Karpas-422 (cell line): ENCODE measurements around the gene RPP25. TPM values are rescaled to one million over a fixed set of nuclear protein-coding genes. Genes with fewer than 3 reads are reported as not detected.

Experiments used
- DNase-seq: peaks from one replicate; pipeline ENCODE4 v3.0.0-alpha.2; 2015
- H2AFZ ChIP-seq: fragments of 200-600 bp; sonication (generic); 2 replicates; pipeline ENCODE4 v1.6.1; 2014; ENCODE audit warnings: antibody characterized with exemption, low read length, mixed read lengths
- H3K27ac ChIP-seq: fragments of 200-600 bp; sonication (generic); 2 replicates; pipeline ENCODE4 v1.5.1; 2014; ENCODE audit warnings: mild to moderate bottlenecking, low read length, moderate library complexity
- H3K27me3 ChIP-seq: fragments of 200-600 bp; sonication (generic); 2 replicates; pipeline ENCODE4 v1.6.1; 2014; ENCODE audit warnings: low read length, mixed read lengths
- H3K36me3 ChIP-seq: fragments of 200-600 bp; sonication (generic); 2 replicates; pipeline ENCODE4 v1.6.1; 2014; ENCODE audit warnings: low read length, mixed read lengths; ENCODE audit not compliant: insufficient read depth
- H3K4me1 ChIP-seq: fragments of 200-600 bp; sonication (generic); 2 replicates; pipeline ENCODE4 v1.6.1; 2014; ENCODE audit warnings: mild to moderate bottlenecking, low read length, mixed read lengths
- H3K4me2 ChIP-seq: fragments of 200-600 bp; sonication (generic); 2 replicates; pipeline ENCODE4 v1.6.1; 2014; ENCODE audit warnings: low read length, low read depth, mild to moderate bottlenecking; ENCODE audit not compliant: poor library complexity, severe bottlenecking
- H3K4me3 ChIP-seq: fragments of 200-600 bp; sonication (generic); 2 replicates; pipeline ENCODE4 v1.5.1; 2014; ENCODE audit warnings: mild to moderate bottlenecking, antibody characterized with exemption, low read length, mixed read lengths
- H3K79me2 ChIP-seq: fragments of 200-600 bp; sonication (generic); 2 replicates; pipeline ENCODE4 v1.6.1; 2014; ENCODE audit warnings: mild to moderate bottlenecking, low read length, mixed read lengths
- H3K9ac ChIP-seq: fragments of 200-600 bp; sonication (generic); 2 replicates; pipeline ENCODE4 v1.6.0; 2014; ENCODE audit warnings: low read length
- H3K9me2 ChIP-seq: fragments of 200-600 bp; sonication (generic), shearing (Covaris generic); replicated peaks from 2 replicates; pipeline ENCODE4 v1.6.0; 2014; ENCODE audit warnings: mild to moderate bottlenecking, low read length, moderate library complexity; ENCODE audit not compliant: insufficient read depth
- H3K9me3 ChIP-seq: fragments of 300-700, 200-600 bp; sonication (generic); 2 replicates; pipeline ENCODE4 v1.6.1; 2014; ENCODE audit warnings: low read length, mixed read lengths
- H4K20me1 ChIP-seq: fragments of 200-600 bp; sonication (generic); 2 replicates; pipeline ENCODE4 v1.6.1; 2014; ENCODE audit warnings: mild to moderate bottlenecking, antibody characterized with exemption, low read length, low read depth; ENCODE audit not compliant: insufficient read depth
- total RNA-seq: library from RNA; depleted of rRNA; stranded (reverse); fragments of >200 nt; shearing (Covaris generic); gene quantifications from 2 replicates; pipeline ENCODE4 v1.2.3, GENCODE V29; 2014; ENCODE audit warnings: low replicate concordance

The RPP25 gene
- total RNA-seq, 1 experiment from 2014 or later = 4.1 TPM

DNA sequence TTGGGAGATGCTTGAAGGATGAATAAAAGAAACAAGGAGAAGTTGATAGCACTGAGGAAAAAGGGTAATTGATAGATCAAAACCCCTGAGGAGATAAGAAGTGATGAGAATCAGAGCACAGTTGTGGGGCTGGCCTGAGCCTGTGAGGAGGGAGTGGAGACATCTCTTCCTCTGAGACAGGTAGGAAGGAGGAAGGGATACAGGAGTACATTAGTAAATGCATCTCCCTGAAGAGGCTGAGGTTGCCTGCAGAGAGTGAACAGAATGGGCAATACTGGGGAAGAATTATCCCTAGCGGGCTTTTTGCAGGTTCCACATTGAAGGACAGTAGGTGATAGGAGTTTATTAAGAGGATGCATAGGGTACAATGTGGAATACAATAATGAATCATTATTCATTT lies 21.5 kb upstream of the RPP25 start:
- no peaks in the 10 kb centered on the region for H3K9me2 ChIP-seq
- no peak for DNase-seq
- no peaks in the 10 kb centered on the region for H4K20me1 ChIP-seq
- H2AFZ ChIP-seq = no peak overlapping the region
- no peaks in the 10 kb centered on the region for H3K79me2 ChIP-seq
- no peaks in the 10 kb centered on the region for H3K36me3 ChIP-seq
- H3K27me3 ChIP-seq = no peaks in the 10 kb centered on the region
- H3K4me2 ChIP-seq = no peak overlapping the region
- H3K4me1 ChIP-seq = peaks cover 4% of the 10 kb centered on the region
- H3K9me3 ChIP-seq = no peaks in the 10 kb centered on the region
- H3K27ac ChIP-seq = no peak overlapping the region
- no peak overlapping the region for H3K9ac ChIP-seq
- H3K4me3 ChIP-seq = no peak overlapping the region

DNA sequence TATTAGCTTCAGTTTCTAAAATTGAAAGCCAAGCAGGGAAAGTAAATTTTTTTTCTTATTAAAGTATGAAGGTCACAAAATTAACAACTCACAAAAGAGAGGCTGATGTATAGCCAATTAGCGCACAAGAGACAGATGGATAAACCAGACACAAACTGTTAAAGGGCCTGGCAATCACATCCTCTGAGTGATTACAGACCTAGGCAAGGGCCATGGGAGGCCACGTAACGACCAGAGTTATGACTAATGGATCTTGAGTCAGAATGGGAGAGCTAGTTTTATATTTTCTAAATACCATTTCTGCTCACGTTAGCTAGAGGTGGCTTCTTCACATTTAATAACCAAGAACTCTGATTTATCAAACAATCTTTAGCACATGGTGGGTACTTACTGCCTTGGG lies 21.0 kb upstream of the RPP25 start:
- H3K4me1 ChIP-seq = peaks cover 4% of the 10 kb centered on the region
- H3K4me3 ChIP-seq = no peak overlapping the region
- H3K9me3 ChIP-seq = no peaks in the 10 kb centered on the region
- no peaks in the 10 kb centered on the region for H3K27me3 ChIP-seq
- no peak overlapping the region for H3K9ac ChIP-seq
- DNase-seq = no peak
- H3K4me2 ChIP-seq = no peak overlapping the region
- no peak overlapping the region for H3K27ac ChIP-seq
- H3K79me2 ChIP-seq = no peaks in the 10 kb centered on the region
- H2AFZ ChIP-seq = no peak overlapping the region
- no peaks in the 10 kb centered on the region for H3K9me2 ChIP-seq
- no peaks in the 10 kb centered on the region for H3K36me3 ChIP-seq
- no peaks in the 10 kb centered on the region for H4K20me1 ChIP-seq

DNA sequence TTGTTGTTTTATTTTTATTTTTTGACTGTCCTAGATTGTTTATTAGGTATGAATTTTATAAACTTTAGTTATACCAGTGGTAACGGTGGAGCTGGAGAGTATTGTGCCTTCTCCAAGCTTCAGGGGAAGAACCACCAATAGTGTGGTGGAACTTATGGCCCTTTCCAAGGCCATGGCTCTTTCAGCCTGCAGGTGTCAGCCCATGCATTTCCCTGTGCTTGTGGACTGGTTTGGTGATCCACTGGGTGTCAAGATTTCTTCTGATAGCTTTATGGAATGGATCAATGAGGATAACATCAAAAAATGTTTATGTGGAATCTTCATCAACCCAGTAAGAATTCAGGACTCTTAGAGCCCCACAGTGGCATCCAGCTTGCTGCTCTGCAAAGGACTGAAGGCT lies 19.6 kb upstream of the RPP25 start:
- Histone ChIP-seq H2AFZ (no peak overlapping the region), H3K4me2 (no peak overlapping the region), H3K79me2 (no peaks in the 10 kb centered on the region), H3K9me2 (no peaks in the 10 kb centered on the region), H3K4me1 (peaks cover 4% of the 10 kb centered on the region), H3K27ac (no peak overlapping the region), H3K27me3 (no peaks in the 10 kb centered on the region), H3K36me3 (no peaks in the 10 kb centered on the region), H3K9ac (no peak overlapping the region), H4K20me1 (no peaks in the 10 kb centered on the region), H3K4me3 (no peak overlapping the region), H3K9me3 (no peaks in the 10 kb centered on the region)
- no peak for DNase-seq

DNA sequence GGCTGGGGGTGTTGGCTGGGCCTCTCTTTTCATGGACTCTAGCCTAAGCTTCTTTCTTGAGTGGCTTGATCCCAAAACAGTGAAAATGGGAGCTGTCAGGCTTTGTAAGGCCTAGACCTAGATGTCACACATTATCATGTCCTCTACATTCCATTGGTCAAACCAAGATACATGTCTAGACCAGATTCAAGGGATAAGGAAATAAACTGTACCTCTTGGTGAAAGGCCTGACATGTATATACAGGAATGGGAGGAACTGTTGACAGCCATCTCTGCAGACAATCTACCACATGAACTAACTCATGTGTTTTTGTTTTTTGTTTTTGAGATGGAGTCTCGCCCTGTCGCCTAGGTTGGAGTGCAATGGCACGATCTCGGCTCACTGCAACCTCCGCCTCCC lies 11.1 kb upstream of the RPP25 start:
- Histone ChIP-seq H3K36me3 (no peaks in the 10 kb centered on the region), H3K4me2 (no peak overlapping the region), H2AFZ (no peak overlapping the region), H3K27me3 (no peaks in the 10 kb centered on the region), H3K9me2 (no peaks in the 10 kb centered on the region), H4K20me1 (no peaks in the 10 kb centered on the region), H3K4me1 (no peaks in the 10 kb centered on the region), H3K9ac (no peak overlapping the region), H3K9me3 (no peaks in the 10 kb centered on the region), H3K27ac (no peak overlapping the region), H3K4me3 (no peak overlapping the region), H3K79me2 (no peaks in the 10 kb centered on the region)
- DNase-seq = no peak

DNA sequence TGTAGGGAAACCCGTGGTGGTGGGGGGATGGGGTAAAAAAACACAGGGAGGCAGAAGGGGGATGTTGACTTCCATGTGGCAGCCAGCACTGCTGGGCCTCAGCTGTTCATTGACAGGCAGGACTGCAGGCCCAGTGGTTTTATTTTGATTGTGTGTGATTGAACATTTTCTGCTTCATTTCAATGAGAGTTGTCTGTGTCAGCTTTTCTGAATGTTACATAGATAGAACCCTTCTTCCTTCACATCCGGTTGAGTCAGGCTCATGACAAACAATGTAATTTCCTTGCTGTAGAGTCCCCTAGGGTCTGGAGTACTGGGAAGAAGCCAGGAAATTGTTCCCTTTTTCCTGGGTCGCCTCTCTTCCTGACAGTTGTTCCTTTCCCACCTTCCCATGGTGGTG lies 8.2 kb upstream of the RPP25 start:
- DNase-seq = no peak
- H3K9me2 ChIP-seq = no peaks in the 10 kb centered on the region
- H2AFZ ChIP-seq = no peak overlapping the region

DNA sequence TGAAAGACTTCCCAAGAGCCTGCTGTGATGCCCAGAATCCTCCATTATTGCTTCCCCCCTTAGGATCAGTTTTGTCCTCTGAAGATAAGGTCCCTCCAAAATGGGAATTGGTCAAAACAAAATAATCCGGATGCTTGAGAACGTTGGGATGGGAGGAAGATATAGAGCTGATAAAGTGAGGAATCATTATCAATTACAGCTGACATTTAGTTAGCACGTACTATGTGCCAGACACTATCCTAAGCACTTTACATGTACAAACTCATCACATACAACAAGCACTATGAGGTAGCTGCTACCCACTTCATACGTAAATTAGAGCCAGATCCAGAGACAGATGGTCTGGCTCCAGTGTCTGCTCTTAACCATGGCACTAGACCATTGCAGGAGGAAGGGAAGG lies 6.6 kb upstream of the RPP25 start:
- DNase-seq = no peak
- no peaks in the 10 kb centered on the region for H3K79me2 ChIP-seq
- no peak overlapping the region for H2AFZ ChIP-seq
- H3K4me2 ChIP-seq = no peak overlapping the region
- H3K9me2 ChIP-seq = no peaks in the 10 kb centered on the region
- H3K9me3 ChIP-seq = no peaks in the 10 kb centered on the region
- no peak overlapping the region for H3K4me3 ChIP-seq
- H3K9ac ChIP-seq = no peak overlapping the region
- no peaks in the 10 kb centered on the region for H3K36me3 ChIP-seq
- no peaks in the 10 kb centered on the region for H3K27me3 ChIP-seq
- peaks cover 3% of the 10 kb centered on the region; the same call in 1 of the 2 replicates for H4K20me1 ChIP-seq
- peaks cover 20% of the 10 kb centered on the region for H3K4me1 ChIP-seq
- no peak overlapping the region for H3K27ac ChIP-seq

More for the DNA sequence above, 8.2 kb upstream of the RPP25 start:
- Histone ChIP-seq H3K4me1 (peaks cover 6% of the 10 kb centered on the region), H3K9me3 (no peaks in the 10 kb centered on the region), H3K9ac (no peak overlapping the region), H3K27ac (no peak overlapping the region), H4K20me1 (no peaks in the 10 kb centered on the region), H3K27me3 (no peaks in the 10 kb centered on the region), H3K4me2 (no peak overlapping the region), H3K79me2 (no peaks in the 10 kb centered on the region), H3K4me3 (no peak overlapping the region), H3K36me3 (no peaks in the 10 kb centered on the region)

DNA sequence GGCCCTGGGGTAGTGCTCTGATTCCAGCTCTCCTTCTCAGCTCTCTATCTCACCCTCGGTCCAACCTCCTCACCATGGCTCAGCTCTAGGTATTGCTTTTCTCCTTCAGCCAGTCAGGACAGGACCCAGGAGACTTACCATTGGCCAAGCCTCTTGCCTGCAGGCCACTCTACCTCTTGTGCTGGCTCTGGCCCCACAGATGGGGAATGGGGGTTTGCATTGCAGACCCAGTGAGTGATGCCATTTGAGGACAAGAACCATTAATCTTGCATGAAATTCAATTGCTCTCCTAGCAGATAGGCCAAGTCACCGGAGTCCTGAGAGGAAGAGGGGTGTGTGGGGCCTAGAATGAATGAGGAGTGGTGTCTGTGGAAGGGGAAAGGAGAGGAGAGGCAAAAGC lies 6.1 kb upstream of the RPP25 start:
- H4K20me1 ChIP-seq = peaks cover 3% of the 10 kb centered on the region; the same call in 1 of the 2 replicates
- H3K79me2 ChIP-seq = no peaks in the 10 kb centered on the region
- H3K9me3 ChIP-seq = no peaks in the 10 kb centered on the region
- peaks cover 23% of the 10 kb centered on the region for H3K4me1 ChIP-seq
- no peak overlapping the region for H3K4me3 ChIP-seq
- H3K36me3 ChIP-seq = no peaks in the 10 kb centered on the region
- H3K4me2 ChIP-seq = no peak overlapping the region
- H3K27me3 ChIP-seq = no peaks in the 10 kb centered on the region
- H2AFZ ChIP-seq = no peak overlapping the region
- H3K9me2 ChIP-seq = no peaks in the 10 kb centered on the region
- H3K9ac ChIP-seq = no peak overlapping the region
- DNase-seq = no peak
- H3K27ac ChIP-seq = no peak overlapping the region

DNA sequence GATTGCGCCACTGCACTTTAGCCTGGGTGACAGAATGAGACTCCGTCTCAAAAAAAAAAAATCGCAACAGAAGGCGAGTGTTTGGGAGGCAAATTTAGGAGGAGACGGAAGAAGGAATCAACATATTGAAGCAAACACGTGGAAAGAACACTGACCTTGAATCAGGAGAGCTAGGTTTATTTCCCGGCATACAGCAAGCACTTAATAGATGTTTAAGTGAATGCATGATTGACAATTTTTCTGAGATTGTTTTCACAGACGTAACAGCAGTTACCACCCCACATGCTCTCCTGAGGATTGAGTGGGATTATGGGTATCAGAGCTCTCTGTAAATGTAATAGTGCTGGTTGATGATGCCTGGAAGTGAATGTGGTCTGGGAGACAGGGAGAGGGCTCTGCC lies 5.6 kb upstream of the RPP25 start:
- Histone ChIP-seq H3K9me3 (no peaks in the 10 kb centered on the region), H3K27ac (no peak overlapping the region), H3K79me2 (no peaks in the 10 kb centered on the region), H3K36me3 (no peaks in the 10 kb centered on the region), H3K4me2 (no peak overlapping the region), H3K27me3 (no peaks in the 10 kb centered on the region), H2AFZ (no peak overlapping the region), H3K9ac (no peak overlapping the region), H4K20me1 (peaks cover 3% of the 10 kb centered on the region; the same call in 1 of the 2 replicates), H3K9me2 (no peaks in the 10 kb centered on the region), H3K4me1 (peaks cover 27% of the 10 kb centered on the region), H3K4me3 (no peak overlapping the region)
- DNase-seq = no peak

DNA sequence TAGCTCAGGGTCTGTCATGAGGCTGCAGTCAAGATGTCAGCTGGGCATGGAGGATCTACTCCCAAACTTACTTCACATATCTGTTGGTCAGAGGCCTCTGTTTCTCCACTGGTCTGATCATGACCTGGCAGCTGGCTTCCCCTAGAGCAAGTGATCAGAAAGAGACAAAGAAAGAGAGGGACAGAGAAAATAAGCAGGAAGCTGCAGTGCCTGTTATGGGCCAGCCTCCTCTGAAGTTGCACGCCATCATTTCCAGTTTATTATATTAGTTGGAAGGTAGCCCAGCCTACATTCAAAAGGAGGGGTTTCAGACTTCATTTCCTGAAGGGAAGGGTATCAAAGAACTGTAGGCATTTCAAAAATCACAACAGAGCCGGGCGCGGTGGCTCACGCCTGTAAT lies 5.0 kb upstream of the RPP25 start:
- no peak overlapping the region for H3K4me2 ChIP-seq
- H3K9ac ChIP-seq = no peak overlapping the region
- no peaks in the 10 kb centered on the region for H3K27me3 ChIP-seq
- no peak overlapping the region for H3K4me3 ChIP-seq
- DNase-seq = no peak
- H3K4me1 ChIP-seq = peaks cover 33% of the 10 kb centered on the region
- H2AFZ ChIP-seq = no peak overlapping the region
- H4K20me1 ChIP-seq = peaks cover 3% of the 10 kb centered on the region; the same call in 1 of the 2 replicates
- no peaks in the 10 kb centered on the region for H3K9me2 ChIP-seq
- H3K79me2 ChIP-seq = no peaks in the 10 kb centered on the region
- H3K36me3 ChIP-seq = no peaks in the 10 kb centered on the region
- H3K9me3 ChIP-seq = no peaks in the 10 kb centered on the region
- no peak overlapping the region for H3K27ac ChIP-seq
